HG03196 (cell line): ENCODE data around the gene CDK5RAP2.
"Not testable (repeated sequence)": the region's sequence is repeated elsewhere in the genome, so short reads cannot be mapped to it uniquely, and the experiment has no call there.

Experiments used
- ATAC-seq: cut with Tn5 transposase; IDR thresholded peaks from one replicate; pipeline ENCODE4 v1.9.1; 2021; ENCODE audit not compliant: unreplicated experiment

The CDK5RAP2 gene

GRCh38 chr9:120592210-120592609 lies 12.2 kb upstream of the CDK5RAP2 start:
- ATAC-seq, result no peak

GRCh38 chr9:120587328-120587727 lies 7.4 kb upstream of the CDK5RAP2 start:
- no peak for ATAC-seq

- ATAC-seq, result peak; percentile 68
These were observed 4.0 kb upstream of the CDK5RAP2 start for GRCh38 chr9:120583958-120584369.

GRCh38 chr9:120579139-120580050 lies 572 bp downstream of the CDK5RAP2 start:
- peak; percentile 24 for ATAC-seq

- ATAC-seq, result no peak
These were observed 5.5 kb downstream of the CDK5RAP2 start for GRCh38 chr9:120574473-120574872.

- ATAC-seq, result no peak
These were observed 7.5 kb downstream of the CDK5RAP2 start for GRCh38 chr9:120572472-120572871.

GRCh38 chr9:120571443-120572257 lies 8.3 kb downstream of the CDK5RAP2 start:
- ATAC-seq, result no peak

GRCh38 chr9:120570296-120570695 lies 9.7 kb downstream of the CDK5RAP2 start:
- no peak for ATAC-seq

- ATAC-seq, result no peak
These were observed 10.4 kb downstream of the CDK5RAP2 start for GRCh38 chr9:120569556-120569955.

GRCh38 chr9:120568816-120569215 lies 11.2 kb downstream of the CDK5RAP2 start:
- no peak for ATAC-seq

- no peak for ATAC-seq
These were observed 12.1 kb downstream of the CDK5RAP2 start for GRCh38 chr9:120567874-120568273.

- ATAC-seq, result no peak
These were observed 12.9 kb downstream of the CDK5RAP2 start for GRCh38 chr9:120567081-120567480.

- no peak for ATAC-seq
These were observed 15.4 kb downstream of the CDK5RAP2 start for GRCh38 chr9:120564589-120564988.

GRCh38 chr9:120562861-120563443 lies 17.0 kb downstream of the CDK5RAP2 start:
- no peak for ATAC-seq

GRCh38 chr9:120561709-120562108 lies 18.3 kb downstream of the CDK5RAP2 start:
- ATAC-seq, result no peak

GRCh38 chr9:120559546-120559945 lies 20.4 kb downstream of the CDK5RAP2 start:
- no peak for ATAC-seq

GRCh38 chr9:120558454-120558853 lies 21.5 kb downstream of the CDK5RAP2 start:
- ATAC-seq, result no peak

GRCh38 chr9:120557205-120557604 lies 22.8 kb downstream of the CDK5RAP2 start:
- ATAC-seq, result no peak

- ATAC-seq, result no peak
These were observed 23.2 kb downstream of the CDK5RAP2 start for GRCh38 chr9:120556775-120557174.

- ATAC-seq, result no peak
These were observed 24.1 kb downstream of the CDK5RAP2 start for GRCh38 chr9:120555839-120556238.

- ATAC-seq, result not testable (repeated sequence)
These were observed 27.7 kb downstream of the CDK5RAP2 start for GRCh38 chr9:120552210-120552704.
